Stimulated activated CD8-positive, alpha-beta memory T cell treated with anti-CD3 and anti-CD28 coated beads, Interleukin-15, amount 100 ng/mL, for 24 hours (primary cell): ENCODE measurements around the gene PTRH1.
A peak's percentile ranks its signal among the peaks of the same experiment; 100 is the strongest.
"Not testable (repeated sequence)": the region's sequence is repeated elsewhere in the genome, so short reads cannot be mapped to it uniquely, and the experiment has no call there.

Experiments
- DNase-seq: peaks from one replicate; pipeline ENCODE4 v3.0.0-alpha.2; 2020; ENCODE audit warnings: low read depth

The PTRH1 gene

GRCh38 chr9:127715470-127716337 is at the start of gene PTRH1, which contains the start of gene TTC16:
PTRH1 (minus strand) TSS chr9:127715663; CDS start chr9:127715639, 24 bp downstream.
TTC16 (plus strand) TSS chr9:127716079; CDS start chr9:127716146, 67 bp downstream.
- DNase-seq: peak; percentile 95

- DNase-seq: no peak
These were observed 48.5 kb upstream of the PTRH1 start for GRCh38 chr9:127763918-127764384.

DNA sequence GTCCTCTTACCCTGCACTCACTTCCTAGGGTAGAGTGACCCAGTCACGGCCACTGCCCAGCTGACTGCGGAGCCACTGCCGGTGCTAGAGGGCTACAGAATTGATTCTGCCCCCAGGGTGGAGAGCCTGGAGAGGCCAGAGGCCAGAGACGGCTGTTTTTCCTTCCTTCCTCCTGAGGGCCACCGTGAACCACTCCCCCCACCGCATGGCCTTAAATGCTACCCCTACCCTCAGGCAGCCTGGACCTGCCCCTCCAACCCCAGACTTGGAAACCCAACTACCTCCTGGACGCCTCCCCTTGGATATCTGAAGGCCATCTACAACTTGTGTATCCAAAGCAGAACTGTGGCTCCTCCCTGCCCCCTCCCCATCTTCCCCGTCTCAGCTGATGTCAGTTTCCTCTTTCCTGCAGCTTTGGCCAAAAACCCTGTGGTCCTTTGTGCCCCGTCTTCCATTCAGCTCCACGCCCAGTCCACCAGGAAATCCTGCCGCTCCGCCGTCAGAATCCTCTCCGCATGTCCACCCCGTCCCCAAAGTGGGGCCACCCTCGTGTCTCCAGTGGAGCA is 46.7 kb upstream of the PTRH1 start:
- no peak for DNase-seq

- no peak for DNase-seq
These were observed 46.1 kb upstream of the PTRH1 start for GRCh38 chr9:127761491-127761956.

DNA sequence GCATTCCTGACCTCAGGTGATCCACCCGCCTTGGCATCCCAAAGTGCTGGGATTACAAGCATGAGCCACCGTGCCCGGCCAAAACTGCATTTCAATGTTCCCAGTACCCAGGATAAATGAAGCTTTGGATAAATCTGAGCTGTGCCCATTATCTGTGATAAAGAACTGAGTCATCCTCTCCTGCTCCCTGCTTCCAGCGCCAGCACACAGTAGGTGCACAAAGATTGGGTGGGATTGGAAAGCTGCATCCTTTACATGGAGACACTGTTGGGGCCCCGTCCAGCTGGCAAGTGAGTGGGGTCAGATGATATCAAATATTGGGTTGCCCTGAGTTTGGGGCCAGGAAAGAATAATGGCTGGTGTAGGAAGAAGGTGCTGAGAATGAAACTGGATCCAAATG is 45.6 kb upstream of the PTRH1 start:
- DNase-seq: no peak

GRCh38 chr9:127758843-127759242 is 43.4 kb upstream of the PTRH1 start:
- no peak for DNase-seq

- DNase-seq: not testable (repeated sequence)
These were observed 41.3 kb upstream of the PTRH1 start for GRCh38 chr9:127756776-127757175.

DNA sequence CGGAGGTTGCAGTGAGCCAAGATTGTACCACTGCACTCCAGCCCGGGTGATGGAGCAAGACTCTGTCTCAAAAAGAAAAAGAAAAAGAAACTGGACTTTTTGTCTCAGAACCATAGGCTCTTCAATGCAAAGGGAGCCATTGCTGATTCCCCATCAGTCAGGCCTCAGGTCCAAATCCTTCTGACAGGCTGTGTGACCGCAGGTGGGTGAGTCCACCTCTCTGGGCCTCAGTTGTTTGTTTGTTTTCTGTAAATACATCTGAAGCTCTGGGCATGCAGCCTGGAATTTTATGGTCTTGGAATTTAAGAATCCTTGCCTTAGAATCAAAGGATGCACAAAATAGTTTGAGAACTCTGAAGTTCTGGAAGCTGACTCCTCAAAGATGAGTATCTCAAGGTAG is 40.8 kb upstream of the PTRH1 start:
- DNase-seq: no peak

DNA sequence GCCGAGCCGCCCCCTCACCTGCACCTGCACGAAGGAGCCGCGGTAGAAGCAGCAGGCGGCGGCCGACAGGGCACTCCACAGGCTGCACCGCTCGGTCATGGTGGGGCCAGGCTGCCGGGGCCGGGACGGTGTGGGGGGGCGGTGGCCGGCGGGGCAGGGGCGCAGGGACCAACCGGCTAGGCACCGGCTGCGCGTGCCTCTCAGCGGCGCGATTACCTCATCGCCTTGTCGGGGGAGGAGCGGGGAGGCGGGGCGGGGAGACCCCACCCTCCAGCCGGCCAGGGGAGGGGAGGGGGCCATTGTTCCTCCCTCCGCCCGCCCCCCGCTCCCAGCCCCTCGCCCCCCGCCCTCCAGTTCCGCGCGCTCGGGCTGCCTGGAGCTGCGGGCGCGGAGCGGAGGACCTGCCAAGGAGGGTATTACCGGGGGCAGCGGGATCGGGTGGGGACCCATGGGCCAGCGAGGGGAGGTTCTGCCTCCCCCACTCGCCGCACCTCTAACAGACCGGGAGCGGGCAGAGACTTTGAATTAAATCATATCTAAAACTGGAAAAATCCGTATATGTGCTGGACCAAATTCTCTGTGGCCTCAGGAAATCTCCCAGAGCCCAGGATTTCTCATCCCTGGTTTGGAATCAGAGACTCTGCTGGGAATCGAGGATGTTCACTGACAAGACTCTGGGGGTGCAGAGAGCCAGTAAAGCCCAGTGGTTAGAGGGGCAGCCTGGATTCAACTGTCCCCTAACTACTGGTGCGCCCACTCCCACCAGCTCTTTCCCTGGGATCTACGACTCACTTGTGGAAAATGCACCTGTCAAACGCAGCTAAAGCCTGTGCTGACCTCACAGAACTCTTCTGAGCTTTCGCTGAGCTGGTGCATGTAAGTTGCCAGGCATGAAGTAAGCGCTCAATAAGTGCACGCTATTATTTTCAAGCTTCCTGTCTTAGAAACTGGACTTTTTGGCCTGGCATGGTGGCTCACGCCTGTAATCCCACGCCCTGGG is 39.9 kb upstream of the PTRH1 start:
- no peak for DNase-seq

GRCh38 chr9:127754099-127755060 is 38.9 kb upstream of the PTRH1 start:
- no peak for DNase-seq

DNA sequence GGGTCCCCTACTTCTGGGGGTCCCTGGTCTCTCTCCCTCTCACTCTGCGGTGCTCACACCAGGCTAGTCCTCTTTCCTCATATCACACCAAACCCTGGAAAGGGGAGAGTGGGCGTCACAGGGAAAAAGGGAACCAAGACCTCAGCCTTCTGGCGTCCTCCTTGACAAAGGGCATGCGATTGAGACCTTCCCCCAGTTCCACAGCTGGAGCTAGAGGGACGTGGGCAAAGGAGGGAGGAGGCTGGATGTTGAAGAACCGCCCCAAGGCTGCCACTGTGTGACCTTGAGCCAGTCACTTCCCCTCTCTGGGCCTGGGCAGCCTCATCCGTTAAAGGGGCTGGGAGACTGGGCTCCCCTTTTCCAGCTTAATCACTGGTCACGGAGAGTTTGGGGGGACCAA is 38.2 kb upstream of the PTRH1 start:
- no peak for DNase-seq

DNA sequence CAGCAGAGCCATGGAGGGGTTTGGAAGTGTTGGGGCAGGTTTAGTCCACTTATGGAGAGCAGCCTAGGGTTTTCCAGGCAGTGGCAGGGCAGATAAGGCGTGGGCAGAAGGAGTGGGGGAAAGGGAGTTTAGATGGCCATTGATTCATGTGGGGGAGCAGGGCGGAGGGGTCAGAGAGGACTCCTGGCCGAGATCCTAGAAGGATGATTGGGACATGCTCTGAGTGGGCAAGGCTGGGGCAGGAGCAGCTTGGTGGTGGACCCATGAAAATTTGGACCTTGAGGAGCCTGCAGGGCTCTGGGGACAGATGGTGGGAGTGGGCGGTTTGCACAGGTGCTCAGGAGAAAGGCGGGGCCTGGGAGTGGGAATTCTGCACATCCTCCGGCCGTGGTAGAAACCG is 37.7 kb upstream of the PTRH1 start:
- DNase-seq: no peak

- DNase-seq: no peak
These were observed 36.0 kb upstream of the PTRH1 start for GRCh38 chr9:127751269-127752054.

DNA sequence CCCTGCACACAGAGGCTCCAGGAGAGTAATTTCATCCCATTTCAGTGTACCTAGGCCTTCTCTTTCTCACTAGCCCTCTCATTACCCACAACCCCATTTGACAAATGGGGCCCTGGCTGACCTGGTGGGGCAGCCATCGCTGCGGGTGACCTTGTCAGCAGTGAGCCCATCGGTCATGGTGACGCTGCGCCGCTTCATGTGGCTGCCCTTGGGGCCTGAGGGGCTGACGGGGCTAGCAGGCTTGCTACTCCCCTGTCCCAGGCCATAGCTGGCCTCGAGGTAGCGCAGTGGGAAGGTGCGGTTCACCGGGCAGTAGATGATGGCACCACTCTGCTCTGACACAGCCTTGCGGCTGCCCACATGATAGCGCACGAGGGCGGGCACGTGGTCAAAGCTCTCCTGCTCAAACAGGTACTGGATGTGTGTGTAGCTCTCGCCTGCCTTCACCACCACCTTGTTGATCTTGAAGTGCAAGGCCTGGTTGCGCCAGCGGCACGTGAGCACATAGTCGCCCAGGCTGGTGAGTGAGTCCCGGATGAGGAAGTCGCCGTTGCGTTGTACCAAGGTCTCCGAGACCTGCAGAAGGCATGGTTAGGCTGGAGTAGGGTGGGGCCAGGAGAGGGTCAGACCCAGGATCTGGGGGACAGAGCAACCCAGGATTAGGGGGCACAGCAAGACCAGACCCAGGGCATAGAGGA is 33.8 kb upstream of the PTRH1 start:
- no peak for DNase-seq

- DNase-seq: no peak
These were observed 31.6 kb upstream of the PTRH1 start for GRCh38 chr9:127746959-127747569.

DNA sequence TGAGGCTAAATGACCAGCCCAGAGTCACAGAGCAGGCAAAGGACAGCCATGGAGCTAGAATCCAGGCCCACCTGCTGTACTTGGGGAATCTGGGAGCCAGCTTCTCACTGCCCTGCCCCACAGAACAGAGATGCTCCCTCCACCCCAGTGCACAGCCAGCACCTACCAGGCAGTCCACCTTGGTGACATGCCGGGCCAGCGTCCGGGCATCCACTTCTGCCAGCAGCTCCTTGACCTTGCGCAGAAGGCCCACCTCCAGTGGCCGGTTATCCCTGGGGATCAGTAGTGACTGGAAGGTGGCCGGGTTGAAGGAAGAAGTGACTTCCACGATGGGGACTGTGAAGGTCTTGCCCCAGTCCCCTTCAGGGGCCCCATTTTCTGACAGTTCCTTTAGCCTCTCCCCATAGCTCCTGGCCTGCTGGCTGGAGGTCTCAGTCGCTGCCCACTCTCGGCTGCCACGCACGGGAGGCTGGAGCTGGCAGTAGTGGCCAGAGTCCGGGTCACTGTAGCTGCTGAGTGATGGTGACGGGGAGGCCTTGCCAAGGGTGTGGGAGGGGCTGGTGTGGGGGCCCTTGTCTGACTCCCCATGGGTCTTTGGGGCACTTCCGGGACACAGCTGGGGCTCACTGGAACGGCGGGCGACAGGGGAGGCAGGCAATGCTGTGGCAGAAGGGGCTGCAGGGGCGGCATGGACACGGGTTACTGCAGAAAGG is 29.1 kb upstream of the PTRH1 start:
- DNase-seq: no peak

DNA sequence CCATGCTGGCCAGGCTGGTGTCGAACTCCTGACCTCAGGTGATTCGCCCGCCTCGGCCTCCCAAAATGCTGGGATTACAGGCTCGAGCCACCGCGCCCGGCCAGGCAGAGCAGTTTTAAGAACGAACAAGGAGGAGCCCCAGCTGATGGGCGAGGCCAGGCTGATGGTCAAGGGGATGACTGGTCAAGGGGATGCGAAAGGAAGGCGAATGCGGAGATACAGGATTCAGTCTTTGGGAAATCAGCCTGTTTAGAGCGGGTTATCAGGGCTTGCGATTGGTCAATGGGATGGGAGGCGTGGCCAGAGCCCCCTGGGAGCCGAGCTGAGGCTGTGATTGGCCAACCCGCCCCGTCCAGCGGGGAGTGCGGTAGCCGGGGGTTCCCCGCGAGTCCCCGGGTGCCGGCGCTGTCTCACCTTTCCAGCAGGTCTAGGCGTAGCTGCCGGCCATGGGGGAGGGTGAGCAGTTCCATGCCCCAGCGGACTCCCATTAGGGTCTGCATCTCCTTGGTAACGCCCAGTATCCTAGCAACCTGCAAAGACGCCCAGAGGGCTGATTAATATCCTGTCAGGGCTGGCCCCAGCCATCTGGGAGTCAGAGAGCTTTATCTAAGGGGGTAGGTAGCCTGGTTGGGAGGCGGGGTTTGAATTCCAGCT is 27.1 kb upstream of the PTRH1 start:
- DNase-seq: no peak
